ENCODE results near the gene TAS2R40.
"Not testable (repeated sequence)": the region's sequence is repeated elsewhere in the genome, so short reads cannot be mapped to it uniquely, and the experiment has no call there.

The TAS2R40 gene

GRCh38 chr7:143252006-143252405, 30.2 kb downstream of the TAS2R40 start:
- DNase-seq, result peak in 1 of 2 donors; percentile 45

DNA sequence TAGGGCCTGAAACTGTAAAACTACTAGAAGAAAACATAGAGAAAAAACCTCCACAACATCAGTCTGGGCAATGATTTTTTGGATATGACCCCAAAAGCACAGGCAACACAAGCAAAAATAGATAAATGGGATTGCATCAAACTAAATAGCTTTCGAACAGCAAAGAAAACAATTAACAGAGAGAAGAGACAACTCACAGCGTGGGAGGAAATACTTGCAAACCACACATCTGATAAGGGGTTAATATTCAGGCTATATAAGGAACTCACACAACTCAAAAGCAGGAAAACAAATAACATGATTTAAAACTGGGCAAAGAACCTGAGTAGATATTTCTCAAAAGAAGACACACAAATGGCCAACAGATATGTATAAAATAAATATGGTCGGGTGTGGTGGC, 33.7 kb downstream of the TAS2R40 start:
- no peak for DNase-seq

GRCh38 chr7:143256325-143256724, 34.5 kb downstream of the TAS2R40 start:
- DNase-seq, result no peak

DNA sequence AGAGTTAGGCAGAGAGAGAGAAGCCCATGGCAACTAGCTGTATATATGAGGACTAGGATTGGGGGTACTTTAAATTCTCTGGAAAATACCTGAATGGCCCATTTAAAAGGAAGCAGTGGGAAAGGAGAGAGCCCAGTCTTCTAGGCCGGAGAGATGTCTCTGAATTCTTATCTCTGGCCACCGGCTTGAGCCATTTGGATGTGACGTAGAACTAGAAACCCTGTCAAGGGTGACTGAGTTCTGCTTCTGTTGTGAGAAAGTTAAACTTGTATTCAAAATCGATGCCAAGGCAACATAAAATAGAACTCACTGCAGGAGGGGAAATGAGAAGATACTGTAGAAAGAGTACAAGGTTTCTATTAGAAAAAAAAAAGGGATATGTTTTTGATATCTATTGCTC, 35.1 kb downstream of the TAS2R40 start:
- DNase-seq, result peak in 1 of 2 donors; percentile 22

DNA sequence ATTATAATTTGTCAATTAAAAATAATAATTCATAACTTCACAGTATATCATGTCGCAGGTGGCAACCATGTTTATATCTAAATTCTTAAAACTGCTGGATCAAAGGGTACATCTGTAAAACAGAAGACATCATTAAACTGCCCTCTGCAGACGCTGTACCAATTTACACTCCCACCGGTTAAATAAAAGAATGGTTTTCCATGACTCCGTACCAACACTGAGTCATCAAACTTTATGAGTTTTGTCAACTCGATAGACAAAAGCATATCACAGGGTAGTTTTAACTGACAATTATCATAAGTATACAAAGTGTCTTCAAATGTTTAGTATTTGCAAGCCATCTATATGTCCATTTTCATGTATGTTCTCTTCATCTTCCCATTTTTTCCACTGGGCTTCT, 35.7 kb downstream of the TAS2R40 start:
- no peak for DNase-seq

- peak; percentile 26 to 37 for DNase-seq
Measured at GRCh38 chr7:143258831-143259230, 37.0 kb downstream of the TAS2R40 start.

GRCh38 chr7:143259765-143260164, 37.9 kb downstream of the TAS2R40 start:
- DNase-seq, result no peak

- DNase-seq, result no peak
Measured at GRCh38 chr7:143261901-143262300, 40.1 kb downstream of the TAS2R40 start.

DNA sequence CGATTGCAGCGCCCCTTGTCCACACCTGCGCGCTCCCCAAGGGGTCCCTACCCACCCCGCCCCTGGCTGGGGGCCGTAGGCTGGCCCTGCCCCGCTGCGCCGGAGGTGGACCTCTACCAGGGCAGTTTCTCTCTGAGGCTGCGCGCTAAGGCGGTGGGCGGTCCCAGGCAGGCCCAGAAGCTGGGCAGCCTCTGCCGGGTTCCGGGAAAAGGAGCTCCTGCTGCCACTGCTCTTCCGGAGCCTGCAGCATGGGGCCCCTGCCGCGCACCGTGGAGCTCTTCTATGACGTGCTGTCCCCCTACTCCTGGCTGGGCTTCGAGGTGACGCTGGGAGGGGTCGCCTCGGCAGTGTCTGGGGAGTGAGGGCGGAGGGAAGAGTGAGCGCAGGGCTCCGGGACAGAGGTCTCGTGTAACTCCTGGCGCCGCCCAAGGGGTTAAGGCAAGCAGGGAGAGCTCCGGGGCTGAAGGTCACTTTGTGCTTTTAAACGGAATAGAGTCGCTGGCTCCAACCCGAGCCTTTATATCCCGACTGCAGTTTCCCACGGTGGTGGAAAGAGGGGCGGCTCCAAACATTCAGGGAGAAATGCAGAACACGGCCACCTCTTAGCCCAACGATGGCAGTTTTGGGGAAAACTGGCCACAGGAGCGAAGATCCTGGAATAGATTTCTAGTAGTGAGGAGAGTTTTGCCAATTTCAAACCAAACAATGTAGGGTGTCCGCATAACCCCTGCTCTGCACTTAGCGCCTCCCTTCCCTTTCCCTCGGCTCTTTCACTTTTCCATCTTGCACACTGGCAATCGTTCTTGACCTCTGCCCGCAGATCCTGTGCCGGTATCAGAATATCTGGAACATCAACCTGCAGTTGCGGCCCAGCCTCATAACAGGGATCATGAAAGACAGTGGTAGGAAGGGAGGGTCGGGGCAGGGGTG, 41.7 kb downstream of the TAS2R40 start, which contains the start of gene GSTK1:
TSS of gene GSTK1 (plus strand) at position 176 of the 930 bp plus-strand sequence. CDS start at position 249, 73 bp downstream.
- DNase-seq, result peak; percentile 76 to 78

DNA sequence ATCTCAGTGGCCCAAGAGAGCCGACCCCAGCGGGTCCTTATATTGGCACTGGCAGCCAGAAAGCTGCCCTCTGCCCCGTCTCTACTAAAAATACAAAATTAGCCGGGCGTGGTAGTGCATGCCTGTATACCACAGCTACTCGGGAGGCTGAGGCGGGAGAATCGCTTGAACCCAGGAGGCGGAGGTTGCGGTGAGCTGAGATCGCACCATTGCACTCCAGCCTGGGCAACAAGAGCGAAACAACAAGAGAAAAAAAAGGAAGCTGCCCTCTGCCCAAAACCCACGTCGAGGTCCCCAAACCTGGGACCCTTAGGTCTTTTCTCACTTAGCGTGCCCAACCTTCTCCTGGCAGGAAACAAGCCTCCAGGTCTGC, 42.3 kb downstream of the TAS2R40 start:
- not testable (repeated sequence) for DNase-seq

DNA sequence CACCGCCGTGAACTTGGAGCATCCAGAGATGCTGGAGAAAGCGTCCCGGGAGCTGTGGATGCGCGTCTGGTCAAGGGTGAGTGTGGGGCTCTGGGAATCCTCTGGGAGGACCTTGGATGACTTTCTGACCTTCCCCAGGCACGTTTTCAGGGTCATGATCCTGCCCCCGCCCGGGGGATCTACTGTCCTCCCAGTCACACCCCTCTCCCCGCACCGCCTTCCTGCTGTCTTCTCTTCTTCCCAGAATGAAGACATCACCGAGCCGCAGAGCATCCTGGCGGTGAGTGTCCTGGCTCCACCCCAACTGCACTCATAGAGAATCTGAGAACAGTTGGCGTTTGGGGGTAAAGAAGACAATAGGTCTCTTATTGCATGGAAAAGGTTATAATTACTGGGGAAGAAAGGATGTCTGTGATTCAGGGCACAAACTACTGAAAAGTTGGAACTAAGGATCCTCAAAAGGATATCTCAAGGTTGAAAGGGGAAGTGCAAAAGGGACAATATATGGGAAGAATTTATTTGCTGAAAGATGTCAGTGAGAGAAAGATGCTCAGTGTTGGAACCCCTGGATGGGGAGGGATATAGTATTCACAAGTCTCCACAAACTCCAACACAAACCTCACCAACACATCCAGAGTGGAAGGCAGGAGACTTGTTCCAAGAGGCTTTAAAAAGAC, 43.3 kb downstream of the TAS2R40 start:
- no peak for DNase-seq

DNA sequence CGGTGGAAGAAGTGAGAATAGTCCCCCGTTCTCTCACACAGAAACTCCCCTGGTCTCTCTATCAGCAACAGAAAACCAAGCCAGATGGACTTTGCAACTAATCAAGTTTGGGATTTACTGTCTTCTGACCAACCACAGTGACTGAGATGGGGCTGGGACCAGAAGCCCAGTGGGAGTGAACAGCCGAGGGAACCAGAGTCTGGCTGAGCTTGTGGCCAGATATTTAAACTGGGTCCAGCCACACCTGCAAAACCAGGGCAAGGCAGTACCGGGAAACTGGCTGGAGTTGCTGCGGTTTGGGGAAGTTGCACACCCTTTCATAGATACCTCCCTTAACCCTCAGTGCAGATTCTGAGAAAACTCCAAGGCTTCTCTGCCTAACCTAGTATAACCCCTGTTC, 47.4 kb downstream of the TAS2R40 start:
- DNase-seq, result no peak

- DNase-seq, result no peak
Measured at GRCh38 chr7:143271240-143271639, 49.4 kb downstream of the TAS2R40 start.
